Transverse colon (tissue), 4 donors: Measurements from ENCODE around the gene EXD3. TPM values are rescaled to one million over a fixed set of nuclear protein-coding genes. Genes with fewer than 3 reads are reported as not detected.

Source experiments
- DNase-seq: peaks from one replicate; pipeline ENCODE4 v3.0.0-alpha.2; 2019
- H3K27ac ChIP-seq, 4 donors: fragments of 200-600 bp; sonication (generic); 2 replicates each; pipeline ENCODE4 v1.5.1; 2016 to 2018; ENCODE audit warnings: inconsistent platforms in 4 of 4
- H3K27me3 ChIP-seq: fragments of 200-600 bp; sonication (generic); 2 replicates; pipeline ENCODE4 v1.5.1; 2017; ENCODE audit warnings: inconsistent platforms
- H3K36me3 ChIP-seq, 4 donors: fragments of 200-600 bp; sonication (generic); 2 replicates each; pipeline ENCODE4 v1.5.1; 2017 to 2019; ENCODE audit warnings: inconsistent platforms in 4 of 4
- H3K4me1 ChIP-seq, 4 donors: fragments of 200-600 bp; sonication (generic); 2 replicates each; pipeline ENCODE4 v1.5.1; 2017 to 2020; ENCODE audit warnings: inconsistent platforms in 4 of 4
- H3K4me3 ChIP-seq, 4 donors: fragments of 200-600 bp; sonication (generic); 1 replicate in 1 of 4; 2 replicates in 3 of 4; pipeline versions ENCODE4 v1.5.1 to v1.6.1; 2017 to 2019; ENCODE audit warnings: inconsistent platforms in 4 of 4
- H3K9me3 ChIP-seq, 2 donors: fragments of 200-600 bp; sonication (generic); 2 replicates each; pipeline ENCODE4 v1.5.1; 2017 to 2019; ENCODE audit warnings: inconsistent platforms in 2 of 2
- CTCF ChIP-seq, 5 experiments: fragments of 200-600 bp in 3 of 5; fragments of 450-650 bp in 2 of 5; sonication (generic) in 3 of 5; IDR thresholded peaks; 1 replicate in 2 of 5; 2 replicates in 3 of 5; pipeline ENCODE4 v1.5.1; 2016 to 2017; ENCODE audit warnings: antibody characterized with exemption in 5 of 5, inconsistent platforms in 3 of 5, mild to moderate bottlenecking in 2 of 5, moderate library complexity in 1 of 5
- EP300 ChIP-seq: sonication (generic); formaldehyde crosslinking; IDR thresholded peaks from one replicate; pipeline ENCODE4 v1.6.1; 2017; ENCODE audit warnings: antibody characterized with exemption, low read depth
- POLR2A ChIP-seq: fragments of 450-650 bp; IDR thresholded peaks from one replicate; pipeline ENCODE4 v1.6.1; 2016; ENCODE audit warnings: antibody characterized with exemption, mild to moderate bottlenecking, moderate library complexity
- POLR2AphosphoS5 ChIP-seq, 3 donors: sonication (generic); formaldehyde crosslinking; IDR thresholded peaks; one replicate each; pipeline ENCODE4 v1.6.1; 2016; ENCODE audit warnings: antibody characterized with exemption in 3 of 3
- WGBS, 2 donors: methylation state at CpG; one replicate each; pipeline ENCODE4 v1.1.5; 2018; ENCODE audit warnings: low coverage in 1 of 2; 5-methylcytosine and 5-hydroxymethylcytosine counted together
- in situ Hi-C, 4 donors: fragments of 200-750 bp; cut with MboI; loops; one replicate each; pipeline versions ENCODE4 v1.15.0 to v1.15.1; 2017; ENCODE audit warnings: low sequenced_read_pairs in 3 of 4, low pct_ligation_motif_present in 1 of 4, low pct_unique_long_range_greater_than_20kb in 1 of 4
- intact Hi-C: fragments of 100-400 bp; cut with DNase I; formaldehyde crosslinking; loops from one replicate; pipeline ENCODE4 v1.15.1; 2023; ENCODE audit warnings: low total_unique reads
- total RNA-seq, 4 donors: library from RNA; depleted of rRNA; stranded (reverse); fragments of >200 nt; gene quantifications; one replicate each; pipeline ENCODE4 v1.1.0, GENCODE V29; 2016

The EXD3 gene
- total RNA-seq, 4 donors from 2014 or later, result 47.6 to 228 (median 74.2) TPM

GRCh38 chr9:137369061-137369787 is 53.7 kb downstream of the EXD3 start:
- Histone ChIP-seq H3K9me3 (no peaks in the 10 kb centered on the region), H3K27me3 (no peaks in the 10 kb centered on the region), H3K4me1 (no peaks in the 10 kb centered on the region), H3K27ac (no peak overlapping the region), H3K36me3 (no peaks in the 10 kb centered on the region), H3K4me3 (no peak overlapping the region)
- TF ChIP-seq EP300 (no peak), POLR2AphosphoS5 (IDR thresholded peaks at IDR 0.05) (no peak), POLR2A (no peak), CTCF (IDR thresholded peaks at IDR 0.05) (no peak)
- no peak for DNase-seq
- 86% methylated on average over 34 of the region's 36 CpGs; no CpG with 5 or more reads in 1 of the 2 donors for WGBS, 2 donors
- intact Hi-C loops (no loop called here), in situ Hi-C loops (no loop called here)

GRCh38 chr9:137368431-137369035 is 54.4 kb downstream of the EXD3 start:
- in situ Hi-C loops, result no loop called here

GRCh38 chr9:137367506-137368430 is 55.2 kb downstream of the EXD3 start:
- H3K27ac ChIP-seq, result no peak overlapping the region

More at GRCh38 chr9:137368431-137369035, 54.4 kb downstream of the EXD3 start:
- Histone ChIP-seq H3K4me3 (no peak overlapping the region), H3K4me1 (no peaks in the 10 kb centered on the region), H3K36me3 (no peaks in the 10 kb centered on the region), H3K9me3 (no peaks in the 10 kb centered on the region), H3K27me3 (no peaks in the 10 kb centered on the region), H3K27ac (no peak overlapping the region)
- intact Hi-C loops, result no loop called here
- DNase-seq, result no peak
- WGBS, 2 donors, result 76% methylated on average over 33 of the region's 51 CpGs; no CpG with 5 or more reads in 1 of the 2 donors
- TF ChIP-seq POLR2A (no peak), EP300 (no peak), CTCF (IDR thresholded peaks at IDR 0.05) (no peak), POLR2AphosphoS5 (IDR thresholded peaks at IDR 0.05) (no peak)

More at GRCh38 chr9:137367506-137368430, 55.2 kb downstream of the EXD3 start:
- no peaks in the 10 kb centered on the region for H3K9me3 ChIP-seq
- no peaks in the 10 kb centered on the region for H3K27me3 ChIP-seq
- 79% methylated on average over 35 of the region's 38 CpGs; no CpG with 5 or more reads in 1 of the 2 donors for WGBS, 2 donors
- intact Hi-C loops (no loop called here), in situ Hi-C loops (no loop called here)
- DNase-seq, result no peak
- no peaks in the 10 kb centered on the region for H3K4me1 ChIP-seq
- H3K4me3 ChIP-seq, result no peak overlapping the region
- no peaks in the 10 kb centered on the region for H3K36me3 ChIP-seq
- no peak for TF ChIP-seq EP300
- TF ChIP-seq CTCF (IDR thresholded peaks at IDR 0.05), result no peak
- TF ChIP-seq POLR2A, result no peak
- no peak for TF ChIP-seq POLR2AphosphoS5 (IDR thresholded peaks at IDR 0.05)
